ENCODE data around the gene DIPK1C. TPM values are rescaled to one million over a fixed set of nuclear protein-coding genes. Genes with fewer than 3 reads are reported as not detected.

Gene DIPK1C
- polyA plus RNA-seq, 2 of the 4 experiments (the other 2 are of a cell fraction) = not detected

DNA sequence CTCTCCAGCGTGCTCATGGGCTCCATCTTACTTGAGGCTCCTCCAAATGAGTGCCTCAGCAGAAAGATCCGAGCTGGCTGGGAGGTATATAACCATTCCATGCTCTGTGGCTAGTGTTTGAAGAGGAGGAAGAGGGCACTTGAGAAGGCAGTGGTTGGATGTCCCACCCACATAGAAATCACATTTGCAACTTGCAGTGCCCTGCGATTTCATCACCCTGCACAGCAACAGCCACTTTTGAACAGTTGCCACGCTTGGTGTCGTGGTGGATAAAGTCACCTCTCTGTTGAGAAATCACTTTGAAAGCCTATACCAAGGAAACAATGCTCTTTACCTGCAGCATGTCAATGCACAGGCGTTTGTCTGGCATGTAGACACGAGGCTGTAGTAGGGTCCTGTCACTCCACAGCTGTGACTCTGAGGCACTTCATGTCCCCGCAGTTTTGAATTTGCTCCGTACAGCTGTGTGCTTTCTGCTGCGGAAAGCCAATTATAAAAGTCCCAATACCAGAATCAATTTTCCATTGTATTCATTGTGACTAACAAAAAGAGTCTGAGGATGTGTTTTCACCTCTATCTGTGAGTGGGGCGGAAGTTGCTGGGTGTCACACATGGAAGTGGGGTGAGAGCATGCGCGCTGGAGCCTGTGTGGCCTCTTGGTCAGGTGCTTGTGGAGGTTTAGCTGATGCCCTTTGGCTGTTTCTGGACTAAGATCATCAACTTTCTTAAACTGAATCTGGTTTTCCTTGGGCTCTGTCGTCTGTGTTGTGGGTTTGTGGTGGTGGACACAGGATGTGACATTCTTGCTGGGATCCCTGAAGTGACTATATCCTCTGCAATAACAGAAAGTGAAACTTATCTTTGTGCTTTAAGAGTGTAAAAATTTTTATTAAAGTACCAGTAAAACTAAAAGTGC lies 41.9 kb upstream of the DIPK1C start:
- no peak overlapping the region for H3K27ac ChIP-seq
- TF ChIP-seq EHMT2 (IDR thresholded peaks at IDR 0.05; ENCODE audit: low read depth) = no peak
- no peak for TF ChIP-seq MAFK (IDR thresholded peaks at IDR 0.05; ENCODE audit: partially characterized antibody)
- TF ChIP-seq SMC3 (IDR thresholded peaks at IDR 0.05) = no peak
- TF ChIP-seq, protein P1, sequence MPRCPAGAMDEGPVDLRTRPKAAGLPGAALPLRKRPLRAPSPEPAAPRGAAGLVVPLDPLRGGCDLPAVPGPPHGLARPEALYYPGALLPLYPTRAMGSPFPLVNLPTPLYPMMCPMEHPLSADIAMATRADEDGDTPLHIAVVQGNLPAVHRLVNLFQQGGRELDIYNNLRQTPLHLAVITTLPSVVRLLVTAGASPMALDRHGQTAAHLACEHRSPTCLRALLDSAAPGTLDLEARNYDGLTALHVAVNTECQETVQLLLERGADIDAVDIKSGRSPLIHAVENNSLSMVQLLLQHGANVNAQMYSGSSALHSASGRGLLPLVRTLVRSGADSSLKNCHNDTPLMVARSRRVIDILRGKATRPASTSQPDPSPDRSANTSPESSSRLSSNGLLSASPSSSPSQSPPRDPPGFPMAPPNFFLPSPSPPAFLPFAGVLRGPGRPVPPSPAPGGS (IDR thresholded peaks at IDR 0.05) = no peak
- ATAC-seq (no peak), FAIRE-seq (no peak), DNase-seq (ENCODE audit: low read depth in 1 of 2, low spot score in 1 of 2) (no peak)
- 91% methylated on average over 14 of the region's 14 CpGs for WGBS (ENCODE audit: missing lambda C conversion rate)
- CTCF ChIA-PET = no interaction called here
- H3K9me3 ChIP-seq = no peaks in the 10 kb centered on the region
- H3K4me3 ChIP-seq = no peak overlapping the region
- no peak overlapping the region for H3K4me2 ChIP-seq
- peaks cover 6% of the 10 kb centered on the region; the same call in 1 of the 3 replicates for H3K4me1 ChIP-seq
- POLR2A ChIA-PET = no interaction called here

GRCh38 chr18:74497778-74498177 lies 40.7 kb upstream of the DIPK1C start:
- H3K27ac ChIP-seq = no peak overlapping the region
- CTCF ChIA-PET = no interaction called here
- WGBS (ENCODE audit: missing lambda C conversion rate) = 84% methylated on average over 3 of the region's 3 CpGs
- DNase-seq (ENCODE audit: low read depth in 1 of 2, low spot score in 1 of 2) (no peak), ATAC-seq (no peak), FAIRE-seq (no peak)
- H3K4me3 ChIP-seq = no peak overlapping the region
- H3K4me2 ChIP-seq = peak overlapping the region; percentile 88; the same call in 2 of the 3 replicates
- H3K9me3 ChIP-seq = no peaks in the 10 kb centered on the region
- POLR2A ChIA-PET = no interaction called here
- TF ChIP-seq HOXB13 (CRISPR knock-in tag; IDR thresholded peaks at IDR 0.05; ENCODE audit: low read depth) = no peak
- TF ChIP-seq SMC3 (IDR thresholded peaks at IDR 0.05) = no peak
- TF ChIP-seq TFCP2L1 (CRISPR knock-in tag; IDR thresholded peaks at IDR 0.05) = no peak
- no peak for TF ChIP-seq HDAC2 (IDR thresholded peaks at IDR 0.05)
- TF ChIP-seq PHF8 (IDR thresholded peaks at IDR 0.05; ENCODE audit: borderline replicate concordance, low read depth) = no peak
- TF ChIP-seq MAX (IDR thresholded peaks at IDR 0.05) = no peak
- no peak for TF ChIP-seq ZNF302 (CRISPR knock-in tag; IDR thresholded peaks at IDR 0.05)
- no peak for TF ChIP-seq RCOR1 (IDR thresholded peaks at IDR 0.05; ENCODE audit: low read depth, low read length)
- TF ChIP-seq KDM1A (IDR thresholded peaks at IDR 0.05; ENCODE audit: low read depth) = no peak
- no peak for TF ChIP-seq FOSL2 (IDR thresholded peaks at IDR 0.05)
- TF ChIP-seq FOSL2 (CRISPR knock-in tag; IDR thresholded peaks at IDR 0.05) = no peak
- no peak for TF ChIP-seq FOSB (CRISPR knock-in tag; IDR thresholded peaks at IDR 0.05)
- no peak for TF ChIP-seq POLR2A (IDR thresholded peaks at IDR 0.05; ENCODE audit: low read length)
- no peak for TF ChIP-seq MYC (IDR thresholded peaks at IDR 0.05; ENCODE audit: borderline replicate concordance, low read length)
- TF ChIP-seq CBX8 (IDR thresholded peaks at IDR 0.05) = no peak
- no peak for TF ChIP-seq JUN (IDR thresholded peaks at IDR 0.05)
- no peak for TF ChIP-seq EP300 (IDR thresholded peaks at IDR 0.05)
- H3K4me1 ChIP-seq = peaks cover 6% of the 10 kb centered on the region; the same call in 1 of the 3 replicates

GRCh38 chr18:74497324-74497676 lies 40.2 kb upstream of the DIPK1C start:
- peak overlapping the region; percentile 88 for H3K4me2 ChIP-seq
- H3K4me3 ChIP-seq = peak overlapping the region; percentile 94
- WGBS (ENCODE audit: missing lambda C conversion rate) = 95% methylated on average over 8 of the region's 8 CpGs
- H3K27ac ChIP-seq = peak overlapping the region; percentile 92 to 98
- peaks cover 6% of the 10 kb centered on the region; the same call in 1 of the 3 replicates for H3K4me1 ChIP-seq
- POLR2A ChIA-PET = no interaction called here
- no peak for ATAC-seq
- TF ChIP-seq HDAC2 (IDR thresholded peaks at IDR 0.05) (no peak), ZFP36 (IDR thresholded peaks at IDR 0.05; ENCODE audit: borderline replicate concordance, partially characterized antibody) (no peak), BHLHE40 (IDR thresholded peaks at IDR 0.05; ENCODE audit: low read depth, low read length) (no peak), ZSCAN20 (CRISPR knock-in tag; IDR thresholded peaks at IDR 0.05) (no peak), NR3C1 (IDR thresholded peaks at IDR 0.05) (no peak), EHMT2 (IDR thresholded peaks at IDR 0.05; ENCODE audit: low read depth) (no peak), GATA3 (IDR thresholded peaks at IDR 0.05; ENCODE audit: borderline replicate concordance) (no peak), MAX (IDR thresholded peaks at IDR 0.05) (no peak), HES2 (IDR thresholded peaks at IDR 0.05) (no peak), RAD21 (conservative IDR thresholded peaks at IDR 0.05 in 1 of 2, IDR thresholded peaks at IDR 0.05 in 1 of 2) (no peak), CBX8 (IDR thresholded peaks at IDR 0.05) (no peak), RCOR1 (IDR thresholded peaks at IDR 0.05; ENCODE audit: low read depth, low read length) (no peak), FOSB (CRISPR knock-in tag; IDR thresholded peaks at IDR 0.05) (no peak), ELK1 (IDR thresholded peaks at IDR 0.05; ENCODE audit: low read depth, low read length) (no peak), CBX2 (IDR thresholded peaks at IDR 0.05; ENCODE audit: borderline replicate concordance, low read depth) (no peak)
- TF ChIP-seq, protein P2, sequence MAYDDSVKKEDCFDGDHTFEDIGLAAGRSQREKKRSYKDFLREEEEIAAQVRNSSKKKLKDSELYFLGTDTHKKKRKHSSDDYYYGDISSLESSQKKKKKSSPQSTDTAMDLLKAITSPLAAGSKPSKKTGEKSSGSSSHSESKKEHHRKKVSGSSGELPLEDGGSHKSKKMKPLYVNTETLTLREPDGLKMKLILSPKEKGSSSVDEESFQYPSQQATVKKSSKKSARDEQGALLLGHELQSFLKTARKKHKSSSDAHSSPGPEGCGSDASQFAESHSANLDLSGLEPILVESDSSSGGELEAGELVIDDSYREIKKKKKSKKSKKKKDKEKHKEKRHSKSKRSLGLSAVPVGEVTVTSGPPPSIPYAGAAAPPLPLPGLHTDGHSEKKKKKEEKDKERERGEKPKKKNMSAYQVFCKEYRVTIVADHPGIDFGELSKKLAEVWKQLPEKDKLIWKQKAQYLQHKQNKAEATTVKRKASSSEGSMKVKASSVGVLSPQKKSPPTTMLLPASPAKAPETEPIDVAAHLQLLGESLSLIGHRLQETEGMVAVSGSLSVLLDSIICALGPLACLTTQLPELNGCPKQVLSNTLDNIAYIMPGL (CRISPR knock-in tag; IDR thresholded peaks at IDR 0.05; ENCODE audit: borderline replicate concordance) = no peak
- DNase-seq (ENCODE audit: low read depth in 1 of 2, low spot score in 1 of 2) = no peak
- CTCF ChIA-PET = interaction anchor here (1.8 kb wide), 1 partner anchor 55 kb away, joined by 5 read pairs; no protein-coding TSS in a partner anchor
- H3K9me3 ChIP-seq = no peaks in the 10 kb centered on the region
- no peak for FAIRE-seq
